ENCODE measurements around the gene TMEM212. TPM values are rescaled to one million over a fixed set of nuclear protein-coding genes. Genes with fewer than 3 reads are reported as not detected.

The TMEM212 gene
- not detected for total RNA-seq

DNA sequence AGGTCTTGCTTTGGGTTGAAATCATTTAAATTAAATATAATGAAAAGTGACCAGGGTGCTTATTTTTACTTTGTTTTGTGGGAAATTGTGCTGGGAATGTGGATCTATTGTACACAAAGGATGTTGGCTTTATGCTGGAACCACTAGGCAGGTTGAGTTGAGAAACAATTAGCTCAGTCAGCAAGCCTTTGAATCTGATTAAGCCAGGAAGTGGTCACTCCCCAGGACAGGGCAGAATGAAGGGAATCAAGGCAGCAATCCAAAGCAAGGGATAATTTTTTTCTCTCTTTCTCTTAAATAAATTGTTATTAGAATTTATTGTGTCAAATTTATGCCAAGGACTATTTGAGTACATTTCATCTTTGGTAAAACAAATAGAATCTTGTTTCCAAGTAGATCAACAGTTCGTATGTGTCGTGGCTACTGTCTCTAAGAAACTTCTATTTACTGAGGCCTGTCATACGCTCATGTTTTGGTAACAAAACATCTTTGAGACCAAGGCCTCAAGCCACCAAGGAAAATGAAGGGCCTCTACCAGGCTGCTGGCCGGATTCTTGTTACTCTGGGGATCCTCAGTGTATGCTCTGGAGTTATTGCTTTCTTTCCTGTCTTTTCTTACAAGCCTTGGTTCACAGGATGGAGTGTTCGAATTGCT, at the start of gene TMEM212:
TMEM212 (plus strand) TSS at position 486 of the 655 bp plus-strand sequence; CDS start at position 521, 35 bp downstream.
- H3K9me3 Mint-ChIP-seq (ENCODE audit: insufficient read depth), result no peaks in the 10 kb centered on the region
- ChIA-PET POLR2A (no interaction called here), CTCF (no interaction called here)
- H3K4me3 Mint-ChIP-seq, result no peak within 1 kb of the TSS
- no peak for DNase-seq
- peaks cover 24% of the 10 kb centered on the region for H3K4me1 Mint-ChIP-seq (ENCODE audit: low read depth)
- ATAC-seq, result no peak
- H3K27me3 Mint-ChIP-seq (ENCODE audit: low read depth), result peaks cover 17% of the 10 kb centered on the region
- no peak within 1 kb of the TSS for H3K27ac Mint-ChIP-seq
- H3K36me3 Mint-ChIP-seq (ENCODE audit: low read depth), result no peaks in the 10 kb centered on the region

GRCh38 chr3:171796625-171797264, 46.4 kb upstream of the TMEM212 start:
- Mint-ChIP-seq H3K4me3 (no peak overlapping the region), H3K36me3 (ENCODE audit: low read depth) (no peaks in the 10 kb centered on the region), H3K9me3 (ENCODE audit: insufficient read depth) (no peaks in the 10 kb centered on the region), H3K4me1 (ENCODE audit: low read depth) (no peaks in the 10 kb centered on the region), H3K27me3 (ENCODE audit: low read depth) (peaks cover 3% of the 10 kb centered on the region), H3K27ac (no peak overlapping the region)
- DNase-seq (no peak), ATAC-seq (no peak)
- POLR2A ChIA-PET, result no interaction called here
- CTCF ChIA-PET, result no interaction called here

- Mint-ChIP-seq H3K4me1 (ENCODE audit: low read depth) (no peaks in the 10 kb centered on the region), H3K4me3 (no peak overlapping the region), H3K9me3 (ENCODE audit: insufficient read depth) (no peaks in the 10 kb centered on the region), H3K27me3 (ENCODE audit: low read depth) (peaks cover 4% of the 10 kb centered on the region), H3K27ac (no peak overlapping the region), H3K36me3 (ENCODE audit: low read depth) (no peaks in the 10 kb centered on the region)
- ChIA-PET CTCF (no interaction called here), POLR2A (no interaction called here)
- ATAC-seq (no peak), DNase-seq (no peak)
These were observed 45.9 kb upstream of the TMEM212 start for GRCh38 chr3:171797265-171797679.

DNA sequence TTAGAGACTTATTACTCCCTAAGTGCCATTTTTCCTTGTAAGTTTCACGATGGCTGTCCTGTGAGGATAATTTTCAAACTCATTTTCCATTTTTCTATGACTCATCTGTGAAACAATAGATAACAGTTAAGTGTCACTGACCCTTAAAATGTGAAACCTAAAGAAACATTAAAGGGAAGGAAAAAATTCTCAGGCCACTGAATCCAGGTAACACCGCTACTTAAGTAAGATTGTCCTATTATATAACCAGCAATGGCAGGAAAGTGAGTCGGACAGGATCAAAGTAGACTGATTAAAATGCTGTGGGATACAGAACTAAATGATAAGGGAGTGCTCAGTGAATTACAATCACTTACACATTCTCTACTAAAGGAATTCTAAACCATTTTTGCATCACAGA, 45.3 kb upstream of the TMEM212 start:
- DNase-seq, result no peak
- H3K36me3 Mint-ChIP-seq (ENCODE audit: low read depth), result no peaks in the 10 kb centered on the region

DNA sequence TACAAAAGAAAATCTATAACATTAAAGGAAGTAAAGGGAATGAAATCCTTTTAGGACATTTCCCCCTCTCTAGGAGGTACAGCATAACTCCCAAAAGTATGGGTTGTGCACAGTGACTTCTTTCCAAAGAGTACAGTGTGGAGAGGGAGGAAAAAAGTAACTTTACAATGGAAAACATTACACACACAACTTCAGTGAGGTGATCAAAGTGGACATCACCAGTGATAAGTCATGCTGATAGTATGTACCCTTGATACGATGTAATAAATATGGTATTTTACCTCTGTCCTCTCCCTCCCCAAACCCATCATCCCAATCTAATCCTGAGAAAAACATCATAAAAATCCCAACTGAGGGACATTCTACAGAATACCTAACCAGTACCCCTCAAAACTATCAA, 43.6 kb upstream of the TMEM212 start:
- ChIA-PET CTCF (no interaction called here), POLR2A (no interaction called here)
- H3K4me1 Mint-ChIP-seq (ENCODE audit: low read depth), result no peaks in the 10 kb centered on the region
- no peaks in the 10 kb centered on the region for H3K9me3 Mint-ChIP-seq (ENCODE audit: insufficient read depth)
- ATAC-seq, result no peak
- H3K4me3 Mint-ChIP-seq, result no peak overlapping the region
- no peak overlapping the region for H3K27ac Mint-ChIP-seq
- DNase-seq, result no peak
- H3K36me3 Mint-ChIP-seq (ENCODE audit: low read depth), result no peaks in the 10 kb centered on the region
- peaks cover 12% of the 10 kb centered on the region for H3K27me3 Mint-ChIP-seq (ENCODE audit: low read depth)

More for the DNA sequence above, 45.3 kb upstream of the TMEM212 start:
- CTCF ChIA-PET, result no interaction called here
- Mint-ChIP-seq H3K9me3 (ENCODE audit: insufficient read depth) (no peaks in the 10 kb centered on the region), H3K4me3 (no peak overlapping the region), H3K4me1 (ENCODE audit: low read depth) (no peaks in the 10 kb centered on the region), H3K27me3 (ENCODE audit: low read depth) (peaks cover 7% of the 10 kb centered on the region), H3K27ac (no peak overlapping the region)
- POLR2A ChIA-PET, result no interaction called here
- no peak for ATAC-seq

DNA sequence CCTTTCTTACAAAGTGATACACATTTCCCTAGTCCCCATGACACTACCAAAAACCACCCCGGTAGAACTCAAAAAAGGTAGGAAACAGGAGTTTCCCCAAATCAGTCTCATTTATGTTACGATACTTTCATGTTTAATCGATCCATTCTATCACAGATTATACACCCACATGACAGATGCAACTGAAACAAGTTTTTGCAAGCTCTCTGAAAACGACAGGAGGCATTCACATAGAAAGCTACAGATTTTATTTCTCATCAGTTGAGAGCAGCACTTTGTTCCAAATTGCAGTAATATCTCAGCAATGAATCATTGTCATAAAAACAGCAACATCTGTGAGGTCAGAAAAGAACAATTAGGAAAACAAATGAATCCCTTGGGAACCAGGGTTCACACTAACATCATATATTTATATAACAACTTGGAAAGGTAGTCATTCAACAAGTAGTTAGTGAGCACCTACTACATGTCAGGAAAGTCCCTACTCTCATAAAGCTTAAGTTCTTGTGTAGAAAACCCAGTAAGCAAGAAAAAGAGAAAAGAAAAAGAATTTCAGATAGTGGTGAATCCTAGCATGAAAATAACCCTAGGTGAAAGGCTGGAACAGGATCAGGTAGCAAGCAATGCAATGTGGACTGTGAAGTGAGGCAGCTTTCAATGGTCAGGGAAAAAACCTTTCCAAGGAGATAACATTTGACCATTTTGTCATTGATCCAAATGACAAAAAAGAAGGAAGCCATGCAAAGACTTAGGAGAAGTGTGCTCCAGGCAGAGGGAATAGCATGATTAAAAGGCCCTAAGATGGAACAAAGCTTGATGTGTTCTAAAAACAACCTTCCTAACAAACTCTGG, 41.2 kb upstream of the TMEM212 start:
- peaks cover 14% of the 10 kb centered on the region for H3K27me3 Mint-ChIP-seq (ENCODE audit: low read depth)
- H3K4me1 Mint-ChIP-seq (ENCODE audit: low read depth), result no peaks in the 10 kb centered on the region
- H3K9me3 Mint-ChIP-seq (ENCODE audit: insufficient read depth), result no peaks in the 10 kb centered on the region
- no peak overlapping the region for H3K27ac Mint-ChIP-seq
- DNase-seq, result no peak
- POLR2A ChIA-PET, result no interaction called here
- CTCF ChIA-PET, result interaction anchor here (2.2 kb wide), 1 partner anchor 28 kb away, joined by 6 read pairs; no protein-coding TSS in a partner anchor
- ATAC-seq, result no peak
- H3K36me3 Mint-ChIP-seq (ENCODE audit: low read depth), result no peaks in the 10 kb centered on the region
- no peak overlapping the region for H3K4me3 Mint-ChIP-seq

DNA sequence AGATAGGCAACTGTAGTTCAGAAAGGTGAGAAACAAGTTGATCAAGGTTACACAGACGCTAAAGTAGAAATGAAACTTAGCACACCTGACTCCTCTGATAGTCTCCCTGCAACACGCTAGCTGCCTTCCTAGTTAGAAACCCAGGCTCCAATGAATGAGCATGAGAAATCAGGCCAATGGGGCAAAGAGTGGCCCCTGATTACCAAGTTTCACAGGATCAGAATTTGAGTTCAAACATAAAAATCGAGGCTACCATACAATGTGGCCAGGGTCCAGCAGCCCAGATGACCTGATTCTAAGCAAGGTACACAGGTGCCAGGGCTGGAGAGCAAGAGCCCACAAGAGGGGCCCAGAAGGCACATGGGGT, 40.6 kb upstream of the TMEM212 start:
- peaks cover 14% of the 10 kb centered on the region for H3K27me3 Mint-ChIP-seq (ENCODE audit: low read depth)

GRCh38 chr3:171803044-171803443, 40.1 kb upstream of the TMEM212 start:
- ChIA-PET POLR2A (no interaction called here), CTCF (interaction anchor here (2.2 kb wide), 1 partner anchor 27 kb away, joined by 6 read pairs; no protein-coding TSS in a partner anchor)
- H3K9me3 Mint-ChIP-seq (ENCODE audit: insufficient read depth), result no peaks in the 10 kb centered on the region
- no peaks in the 10 kb centered on the region for H3K36me3 Mint-ChIP-seq (ENCODE audit: low read depth)
- H3K27me3 Mint-ChIP-seq (ENCODE audit: low read depth), result peaks cover 18% of the 10 kb centered on the region
- no peaks in the 10 kb centered on the region for H3K4me1 Mint-ChIP-seq (ENCODE audit: low read depth)
- H3K4me3 Mint-ChIP-seq, result no peak overlapping the region
- no peak overlapping the region for H3K27ac Mint-ChIP-seq
- DNase-seq, result no peak
- no peak for ATAC-seq

More for the DNA sequence above, 40.6 kb upstream of the TMEM212 start:
- Mint-ChIP-seq H3K27ac (no peak overlapping the region), H3K36me3 (ENCODE audit: low read depth) (no peaks in the 10 kb centered on the region), H3K4me1 (ENCODE audit: low read depth) (no peaks in the 10 kb centered on the region), H3K4me3 (no peak overlapping the region), H3K9me3 (ENCODE audit: insufficient read depth) (no peaks in the 10 kb centered on the region)
- no peak for ATAC-seq
- ChIA-PET CTCF (interaction anchor here (2.2 kb wide), 1 partner anchor 27 kb away, joined by 6 read pairs; no protein-coding TSS in a partner anchor), POLR2A (no interaction called here)
- no peak for DNase-seq

- CTCF ChIA-PET, result interaction anchor here (1.2 kb wide), 1 partner anchor 32 kb away, joined by 4 read pairs; no protein-coding TSS in a partner anchor
- no peak for DNase-seq
These were observed 38.3 kb upstream of the TMEM212 start for GRCh38 chr3:171804618-171805389.

DNA sequence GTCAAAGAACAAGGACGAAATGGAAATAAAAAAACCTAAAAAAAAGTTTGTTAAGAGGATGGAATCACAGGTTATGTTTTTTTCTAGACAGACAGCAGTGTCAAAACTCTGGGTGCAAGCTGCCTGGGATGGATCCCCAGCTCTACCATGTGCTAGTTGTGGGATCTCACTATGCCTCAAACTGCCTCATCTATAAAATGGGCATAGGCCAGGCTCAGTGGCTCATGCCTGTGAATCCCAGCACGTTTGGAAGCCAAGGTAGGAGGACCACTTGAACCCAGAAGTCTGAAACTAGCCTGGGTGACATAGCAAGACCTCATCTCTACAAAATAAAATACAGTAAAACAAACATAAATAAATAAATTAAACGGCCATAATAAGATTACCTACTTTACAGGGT, 37.5 kb upstream of the TMEM212 start:
- H3K36me3 Mint-ChIP-seq (ENCODE audit: low read depth), result no peaks in the 10 kb centered on the region
- H3K27ac Mint-ChIP-seq, result no peak overlapping the region
- CTCF ChIA-PET, result interaction anchor here (1.2 to 2.0 kb wide), 2 partner anchors 33 to 63 kb away, joined by 4 to 5 read pairs; no protein-coding TSS in a partner anchor
- POLR2A ChIA-PET, result no interaction called here
- no peak overlapping the region for H3K4me3 Mint-ChIP-seq
- peaks cover 33% of the 10 kb centered on the region for H3K27me3 Mint-ChIP-seq (ENCODE audit: low read depth)
- no peak for DNase-seq
- peaks cover 12% of the 10 kb centered on the region for H3K4me1 Mint-ChIP-seq (ENCODE audit: low read depth)
- no peak for ATAC-seq
- no peaks in the 10 kb centered on the region for H3K9me3 Mint-ChIP-seq (ENCODE audit: insufficient read depth)

More at GRCh38 chr3:171804618-171805389, 38.3 kb upstream of the TMEM212 start:
- Mint-ChIP-seq H3K4me3 (no peak overlapping the region), H3K4me1 (ENCODE audit: low read depth) (peaks cover 8% of the 10 kb centered on the region), H3K27ac (no peak overlapping the region), H3K36me3 (ENCODE audit: low read depth) (no peaks in the 10 kb centered on the region), H3K27me3 (ENCODE audit: low read depth) (peaks cover 28% of the 10 kb centered on the region), H3K9me3 (ENCODE audit: insufficient read depth) (no peaks in the 10 kb centered on the region)
- POLR2A ChIA-PET, result no interaction called here
- ATAC-seq, result no peak
